Measurements from ENCODE around the gene TXNRD2.

The TXNRD2 gene

GRCh38 chr22:19948057-19948760 lies 6.6 kb upstream of the TXNRD2 start:
- H3K27ac ChIP-seq (ENCODE audit: low read length): no peak overlapping the region
- H3K9me2 ChIP-seq (replicated peaks; ENCODE audit: insufficient read depth, low read length): no peaks in the 10 kb centered on the region
- H3K79me2 ChIP-seq (ENCODE audit: low read length): peaks cover 1% of the 10 kb centered on the region
- no peaks in the 10 kb centered on the region for H3K4me1 ChIP-seq (ENCODE audit: low read length)
- no peaks in the 10 kb centered on the region for H3K36me3 ChIP-seq (replicated peaks; ENCODE audit: insufficient read depth, low read length)
- no peak overlapping the region for H3K4me3 ChIP-seq (ENCODE audit: low read length)
- H3K9ac ChIP-seq (ENCODE audit: low read length): no peak overlapping the region
- no peaks in the 10 kb centered on the region for H4K20me1 ChIP-seq (ENCODE audit: insufficient read depth, low read length)
- no peak overlapping the region for H2AFZ ChIP-seq (ENCODE audit: low read length)
- H3K9me3 ChIP-seq (replicated peaks; ENCODE audit: insufficient read depth, low read length): no peaks in the 10 kb centered on the region
- H3K27me3 ChIP-seq (replicated peaks; ENCODE audit: insufficient read depth, low read length): no peaks in the 10 kb centered on the region
- no peaks in the 10 kb centered on the region; the same call in 1 of the 2 replicates for H3F3A ChIP-seq (ENCODE audit: insufficient read depth, low read length)
- no peak for DNase-seq
- TF ChIP-seq EZH2phosphoT487 (IDR thresholded peaks at IDR 0.05; ENCODE audit: low read length) (no peak), CTCF (IDR thresholded peaks at IDR 0.05; ENCODE audit: low read length) (no peak), EZH2 (optimal IDR thresholded peaks at IDR 0.05; ENCODE audit: low read depth, low read length) (no peak)
- H3K4me2 ChIP-seq (ENCODE audit: low read depth, low read length): no peak overlapping the region

GRCh38 chr22:19943082-19944026 lies 1.7 kb upstream of the TXNRD2 start:
- Histone ChIP-seq H3K79me2 (ENCODE audit: low read length) (peaks cover 31% of the 10 kb centered on the region), H2AFZ (ENCODE audit: low read length) (no peak overlapping the region), H3K36me3 (replicated peaks; ENCODE audit: insufficient read depth, low read length) (no peaks in the 10 kb centered on the region), H3K4me3 (ENCODE audit: low read length) (peak overlapping the region; percentile 82; the same call in 1 of the 2 replicates), H3K27me3 (replicated peaks; ENCODE audit: insufficient read depth, low read length) (no peaks in the 10 kb centered on the region), H3F3A (ENCODE audit: insufficient read depth, low read length) (no peaks in the 10 kb centered on the region; the same call in 1 of the 2 replicates), H3K9me2 (replicated peaks; ENCODE audit: insufficient read depth, low read length) (no peaks in the 10 kb centered on the region), H3K27ac (ENCODE audit: low read length) (no peak overlapping the region), H3K4me2 (ENCODE audit: low read depth, low read length) (peak overlapping the region; percentile 92; the same call in 1 of the 2 replicates), H3K4me1 (ENCODE audit: low read length) (peaks cover 14% of the 10 kb centered on the region; the same call in 1 of the 2 replicates), H3K9me3 (replicated peaks; ENCODE audit: insufficient read depth, low read length) (no peaks in the 10 kb centered on the region), H3K9ac (ENCODE audit: low read length) (peak overlapping the region; percentile 92; the same call in 1 of the 2 replicates), H4K20me1 (ENCODE audit: insufficient read depth, low read length) (no peaks in the 10 kb centered on the region)
- DNase-seq: peak; percentile 14
- TF ChIP-seq CTCF (IDR thresholded peaks at IDR 0.05; ENCODE audit: low read length) (no peak), EZH2phosphoT487 (IDR thresholded peaks at IDR 0.05; ENCODE audit: low read length) (no peak), EZH2 (optimal IDR thresholded peaks at IDR 0.05; ENCODE audit: low read depth, low read length) (no peak)

DNA sequence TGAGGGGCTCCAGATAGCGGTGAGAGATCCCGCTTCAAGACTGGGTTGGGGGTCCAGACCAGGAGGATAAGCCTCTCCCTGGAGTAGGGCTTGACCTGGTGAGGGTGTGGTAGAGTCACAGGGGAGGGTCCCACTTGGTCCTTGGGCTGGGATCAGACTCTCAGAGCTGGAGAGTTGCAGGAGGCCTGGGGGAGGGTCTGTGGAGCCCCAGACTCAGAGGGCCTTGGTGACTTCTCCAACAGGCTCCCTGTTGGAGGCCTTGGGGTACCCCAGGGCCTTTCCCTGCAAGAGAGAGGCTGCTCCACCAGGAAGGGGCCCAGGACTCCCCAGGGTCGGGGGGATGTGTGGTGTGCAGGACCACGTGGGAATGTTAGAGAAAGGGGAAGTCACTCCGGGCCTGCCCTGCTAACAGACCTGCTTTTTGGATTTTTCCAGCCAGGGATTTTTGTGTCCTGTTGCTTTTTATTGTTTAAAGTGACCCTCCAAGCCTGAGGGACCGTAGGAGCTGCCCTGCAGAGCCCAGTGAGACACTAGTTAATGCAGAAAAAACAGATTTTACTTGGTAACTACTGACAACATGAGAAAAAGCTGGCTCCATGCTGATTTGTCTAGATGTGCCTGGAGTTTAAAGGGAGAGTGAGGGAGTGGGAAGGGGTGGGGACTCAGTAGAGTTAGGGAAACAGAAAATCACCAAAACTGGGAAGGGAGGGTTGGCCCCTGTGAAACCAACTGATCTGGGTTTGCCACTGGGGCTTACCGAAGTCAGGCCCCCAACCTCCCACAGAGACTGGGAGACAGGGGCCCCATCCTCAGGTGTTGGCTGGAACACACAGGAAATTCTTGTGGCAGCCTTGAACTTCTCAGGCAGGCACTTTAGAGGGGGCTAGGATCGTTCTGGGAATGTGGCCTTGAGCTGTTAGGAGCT lies 801 bp upstream of the TXNRD2 start:
- peak overlapping the region; percentile 92 for H3K4me2 ChIP-seq (ENCODE audit: low read depth, low read length)
- no peaks in the 10 kb centered on the region for H3K27me3 ChIP-seq (replicated peaks; ENCODE audit: insufficient read depth, low read length)
- TF ChIP-seq EZH2phosphoT487 (IDR thresholded peaks at IDR 0.05; ENCODE audit: low read length) (no peak), EZH2 (optimal IDR thresholded peaks at IDR 0.05; ENCODE audit: low read depth, low read length) (no peak), CTCF (IDR thresholded peaks at IDR 0.05; ENCODE audit: low read length) (no peak)
- peak overlapping the region; percentile 5; the same call in 1 of the 2 replicates for H3K27ac ChIP-seq (ENCODE audit: low read length)
- H3K9me3 ChIP-seq (replicated peaks; ENCODE audit: insufficient read depth, low read length): no peaks in the 10 kb centered on the region
- H3K4me3 ChIP-seq (ENCODE audit: low read length): peak overlapping the region; percentile 82
- H3K9ac ChIP-seq (ENCODE audit: low read length): peak overlapping the region; percentile 92
- H3K4me1 ChIP-seq (ENCODE audit: low read length): peaks cover 14% of the 10 kb centered on the region; the same call in 1 of the 2 replicates
- H3F3A ChIP-seq (ENCODE audit: insufficient read depth, low read length): no peaks in the 10 kb centered on the region; the same call in 1 of the 2 replicates
- H3K36me3 ChIP-seq (replicated peaks; ENCODE audit: insufficient read depth, low read length): no peaks in the 10 kb centered on the region
- DNase-seq: peak; percentile 10
- H3K79me2 ChIP-seq (ENCODE audit: low read length): peaks cover 31% of the 10 kb centered on the region
- peak overlapping the region; percentile 93 for H2AFZ ChIP-seq (ENCODE audit: low read length)
- H4K20me1 ChIP-seq (ENCODE audit: insufficient read depth, low read length): no peaks in the 10 kb centered on the region
- no peaks in the 10 kb centered on the region for H3K9me2 ChIP-seq (replicated peaks; ENCODE audit: insufficient read depth, low read length)

Data from MM.1S (cell line).